Caki2 (cell line): ENCODE results near the gene ADK. TPM values are rescaled to one million over a fixed set of nuclear protein-coding genes. Genes with fewer than 3 reads are reported as not detected.
A peak's percentile ranks its signal among the peaks of the same experiment; 100 is the strongest.
"Not testable (repeated sequence)": the region's sequence is repeated elsewhere in the genome, so short reads cannot be mapped to it uniquely, and the experiment has no call there.

ENCODE experiments used
- DNase-seq: peaks from one replicate; pipeline ENCODE4 v3.0.0-alpha.2; 2015; ENCODE audit warnings: low read depth
- in situ Hi-C: cut with HindIII; loops from 2 replicates; pipeline ENCODE4 v1.10.0; 2016; ENCODE audit warnings: low sequenced_read_pairs, low pct_unique_long_range_greater_than_20kb, mixed read lengths
- total RNA-seq: library from RNA; depleted of rRNA; stranded (reverse); fragments of >200 nt; shearing (Covaris generic); gene quantifications from 2 replicates; pipeline ENCODE4 v1.2.3, GENCODE V29; 2014; ENCODE audit warnings: low replicate concordance

ADK gene
- total RNA-seq, 1 experiment from 2014 or later, result 26.5 TPM

DNA sequence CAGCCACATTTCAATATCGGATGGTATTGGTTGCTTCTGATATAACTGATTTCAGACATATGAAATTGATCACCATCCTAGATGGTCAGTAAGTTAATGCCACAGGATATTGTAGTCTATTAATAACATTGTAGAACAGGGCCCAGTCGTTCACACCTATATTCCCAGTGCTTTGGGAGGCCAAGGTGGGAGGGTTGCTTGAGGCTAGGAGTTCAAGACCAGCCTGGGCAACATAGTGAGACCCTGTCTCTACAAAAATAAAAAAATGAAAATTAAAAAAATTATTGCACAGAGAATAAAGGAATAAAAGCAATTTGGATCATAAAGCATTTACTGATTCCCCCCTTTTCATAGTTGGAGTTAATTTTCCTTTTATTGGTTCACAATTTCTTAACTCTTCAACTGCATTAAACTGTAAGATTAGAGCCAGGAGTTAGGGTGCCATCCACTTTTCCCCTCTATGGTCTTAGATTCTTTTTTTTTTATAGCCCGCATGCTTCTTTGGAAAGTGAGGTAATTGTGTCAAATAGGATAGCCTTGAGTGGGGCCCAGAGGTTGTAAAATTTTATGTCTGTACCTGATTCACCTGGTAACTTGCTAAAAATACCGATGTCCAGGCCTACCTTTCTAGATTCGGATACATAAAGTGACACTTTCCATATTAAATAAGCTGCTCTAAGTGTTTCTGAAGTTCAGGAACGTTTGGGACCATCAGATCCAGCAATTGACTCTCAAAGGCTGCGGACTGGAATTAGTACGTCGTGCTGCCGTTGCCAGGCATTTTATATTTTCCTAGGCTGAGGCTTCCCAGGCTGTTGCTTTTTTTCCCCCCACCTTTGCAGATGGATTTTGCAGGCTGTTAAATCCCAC is 24.7 kb downstream of the ADK start:
- in situ Hi-C loops, result no loop called here
- DNase-seq, result no peak

- peak; percentile 97 for DNase-seq
- in situ Hi-C loops, result no loop called here
Measured at GRCh38 chr10:74176380-74177139, 25.5 kb downstream of the ADK start.

DNA sequence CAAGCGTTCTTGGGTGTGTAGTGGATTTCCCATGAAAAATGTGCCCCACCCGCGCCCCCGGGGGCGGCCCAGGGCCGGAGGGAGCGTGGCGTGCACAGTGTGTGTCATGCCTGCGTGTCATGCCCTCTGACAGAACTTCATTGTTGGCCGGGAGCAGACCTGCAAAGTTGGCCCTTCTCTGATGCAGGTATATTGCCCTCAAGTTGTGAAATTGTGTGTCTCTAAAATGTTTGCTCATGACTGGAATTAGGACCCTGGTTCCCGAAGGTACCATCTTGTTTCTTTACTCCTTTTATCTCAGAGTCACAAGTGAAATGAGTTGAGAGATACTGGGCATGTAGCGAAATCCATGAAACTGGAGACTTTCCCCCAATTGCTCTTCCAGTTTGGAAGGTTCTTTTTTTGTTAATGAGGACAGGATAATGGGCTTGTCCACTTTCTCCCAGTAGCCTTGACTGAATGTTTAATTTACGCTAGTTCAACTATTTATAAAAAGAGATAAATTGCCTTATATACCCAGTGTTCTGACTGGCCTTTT is 26.2 kb downstream of the ADK start:
- no peak for DNase-seq
- in situ Hi-C loops, result no loop called here

- in situ Hi-C loops, result no loop called here
- DNase-seq, result no peak
Measured at GRCh38 chr10:74178042-74178791, 27.2 kb downstream of the ADK start.

- in situ Hi-C loops, result no loop called here
- no peak for DNase-seq
Measured at GRCh38 chr10:74179111-74179710, 28.2 kb downstream of the ADK start.

DNA sequence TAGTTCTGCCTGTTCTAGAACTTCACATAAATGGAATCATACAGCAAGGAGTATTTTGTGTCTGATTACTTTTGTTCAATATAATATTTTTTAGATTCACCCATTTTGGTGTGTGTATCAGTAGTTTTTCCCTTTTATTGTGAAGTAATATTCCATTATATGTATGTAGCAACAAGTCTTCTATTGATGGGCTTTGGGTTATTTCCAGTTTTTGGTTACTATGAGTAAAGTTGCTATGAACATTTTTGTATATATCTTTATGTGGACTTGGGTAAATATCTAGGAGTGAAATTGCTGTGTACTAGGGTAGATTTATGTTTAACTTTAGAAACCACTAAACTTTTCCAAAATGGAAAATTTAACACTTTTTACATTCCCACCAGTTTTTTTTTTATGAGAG is 35.7 kb downstream of the ADK start:
- in situ Hi-C loops, result no loop called here
- no peak for DNase-seq

GRCh38 chr10:74187237-74187636 is 36.2 kb downstream of the ADK start:
- in situ Hi-C loops, result no loop called here
- DNase-seq, result no peak

GRCh38 chr10:74188617-74189016 is 37.6 kb downstream of the ADK start:
- in situ Hi-C loops, result not testable (repeated sequence)

GRCh38 chr10:74189999-74190421 is 39.0 kb downstream of the ADK start:
- in situ Hi-C loops, result no loop called here
- DNase-seq, result peak; percentile 60

More at GRCh38 chr10:74188617-74189016, 37.6 kb downstream of the ADK start:
- not testable (repeated sequence) for DNase-seq

DNA sequence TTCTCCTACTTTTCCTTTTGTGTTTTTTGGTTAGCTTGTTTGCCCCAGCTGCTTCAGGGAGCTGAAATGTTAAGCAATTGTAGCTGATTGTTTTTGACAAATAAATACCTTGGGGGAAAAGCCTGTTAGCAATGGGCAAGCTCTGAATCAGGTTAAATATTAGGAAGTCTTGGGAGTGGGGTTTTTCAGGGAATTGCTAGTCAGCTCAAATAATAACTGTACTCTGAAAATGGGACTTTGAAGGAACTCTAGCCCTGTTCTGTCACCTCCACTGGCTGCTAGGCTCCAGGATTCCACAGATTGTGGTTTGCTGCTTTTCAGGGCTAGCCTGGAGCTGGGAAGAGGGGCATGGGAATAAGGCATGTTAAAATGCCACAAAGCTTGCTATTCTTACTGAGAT is 39.5 kb downstream of the ADK start:
- DNase-seq, result no peak
- in situ Hi-C loops, result no loop called here

DNA sequence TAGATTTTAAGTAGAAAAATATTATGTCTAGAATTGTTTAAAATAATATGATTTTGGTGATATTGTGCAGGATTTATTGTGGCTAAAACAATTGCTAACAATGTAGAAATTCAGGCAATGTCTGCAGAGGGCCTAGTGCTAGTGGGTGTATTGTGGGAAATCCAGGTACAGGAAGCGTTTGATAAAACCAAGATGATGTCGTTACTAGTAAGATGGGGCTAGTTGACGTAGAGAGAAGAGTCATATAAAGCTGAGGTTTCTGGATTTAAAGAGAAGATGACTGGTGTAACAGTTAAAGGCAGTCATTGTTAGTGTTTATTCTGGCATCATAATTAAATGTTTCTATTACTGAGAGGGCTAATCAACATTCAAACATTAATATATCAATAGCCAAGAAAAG is 43.5 kb downstream of the ADK start:
- in situ Hi-C loops, result no loop called here
- DNase-seq, result no peak

GRCh38 chr10:74194999-74195398 is 44.0 kb downstream of the ADK start:
- no peak for DNase-seq
- in situ Hi-C loops, result no loop called here

DNA sequence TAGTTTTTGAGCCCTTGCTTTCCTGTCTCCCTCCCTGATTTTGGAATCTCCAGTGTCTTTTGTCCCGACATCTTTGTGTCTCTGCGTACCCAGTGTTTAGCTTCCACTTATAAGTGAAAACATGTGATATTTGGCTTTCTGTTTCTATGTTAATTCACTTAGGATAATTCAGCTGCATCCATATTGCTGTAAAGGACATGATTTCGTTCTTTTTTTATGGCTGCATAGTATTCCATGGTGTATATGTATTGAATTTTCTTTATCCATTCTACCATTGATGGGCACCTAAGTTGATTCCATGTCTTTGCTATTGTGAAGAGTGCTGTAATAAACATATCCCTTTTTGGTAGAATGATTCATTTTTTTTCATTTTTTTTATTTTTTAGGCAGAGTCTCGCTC is 48.3 kb downstream of the ADK start:
- in situ Hi-C loops, result no loop called here
- DNase-seq, result no peak

DNA sequence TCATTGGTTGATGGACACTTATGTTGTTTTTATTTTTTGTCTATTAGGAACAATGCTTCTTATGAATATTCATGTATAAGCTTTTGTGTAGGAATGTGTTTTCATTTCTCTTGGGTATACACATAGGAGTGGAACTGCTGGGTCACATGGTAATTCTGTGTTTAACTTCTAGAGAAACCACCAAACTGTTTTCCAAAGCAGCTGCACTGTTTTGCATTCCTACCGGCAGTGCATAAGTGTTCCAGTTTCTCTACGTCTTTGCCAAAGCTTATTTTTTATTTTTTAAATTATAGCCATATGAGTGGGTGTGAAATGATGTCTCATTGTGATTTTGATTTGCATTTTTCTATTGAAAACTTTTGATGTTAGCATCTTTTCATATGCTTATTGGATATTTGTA is 51.3 kb downstream of the ADK start:
- in situ Hi-C loops, result no loop called here
- DNase-seq, result no peak

DNA sequence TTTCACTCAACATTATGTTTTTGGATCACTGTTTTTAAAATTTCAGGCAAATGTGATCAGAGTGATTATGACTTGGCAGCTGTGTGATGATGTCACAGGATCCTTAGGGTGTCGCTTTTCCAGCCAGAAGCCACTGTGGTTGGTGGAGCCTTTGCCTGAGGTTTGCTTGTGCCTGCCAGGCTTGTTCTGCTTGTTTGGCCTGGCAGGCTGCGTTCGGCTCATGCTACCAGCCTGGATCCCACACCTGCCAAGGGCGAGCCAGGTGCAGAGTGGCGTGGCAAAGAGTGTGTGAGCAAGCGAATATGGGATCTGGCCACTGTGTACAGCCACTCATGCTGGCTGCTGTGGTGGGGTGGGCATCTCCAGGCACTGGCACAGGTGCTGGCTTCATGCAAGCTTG is 55.7 kb downstream of the ADK start:
- no peak for DNase-seq
- in situ Hi-C loops, result no loop called here

DNA sequence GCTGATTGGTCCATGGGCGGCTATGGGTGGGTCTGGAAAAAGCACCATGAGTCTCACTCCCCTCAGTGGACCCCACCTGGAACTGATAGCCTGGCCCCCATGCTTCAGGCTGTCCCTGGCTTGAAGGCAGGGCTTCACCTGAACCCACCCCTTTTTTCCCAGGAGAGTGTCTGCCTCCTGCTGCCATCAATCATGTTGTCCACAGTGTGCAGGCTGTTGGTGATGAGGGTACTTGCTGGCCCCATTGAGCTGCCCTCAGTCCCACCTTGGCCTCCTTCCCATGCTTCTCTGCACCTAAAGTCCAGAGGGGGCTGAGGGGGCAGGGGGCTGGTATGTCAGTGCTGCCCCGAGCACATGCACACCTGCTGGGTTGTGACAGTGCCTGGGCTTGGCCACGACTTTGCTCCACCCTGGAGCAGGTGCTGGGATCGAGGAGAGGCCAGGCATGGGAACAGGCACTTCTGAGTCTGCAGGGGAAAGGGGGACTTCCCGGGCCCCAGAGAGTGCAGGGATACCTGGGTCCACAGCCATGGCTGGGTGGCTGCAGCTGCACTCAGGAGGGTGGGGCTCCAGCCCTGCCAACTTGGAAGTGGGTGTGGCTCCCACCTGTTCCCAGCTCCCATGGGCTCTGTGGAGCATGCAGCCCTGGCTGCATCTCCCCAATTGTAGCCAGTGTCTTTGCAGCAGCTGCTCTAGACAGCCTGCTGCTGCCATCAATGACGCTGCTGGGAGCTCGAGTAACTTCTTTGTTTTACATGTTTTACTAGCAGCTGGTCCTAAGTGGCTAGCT is 56.9 kb downstream of the ADK start:
- in situ Hi-C loops, result no loop called here
- DNase-seq, result no peak

- DNase-seq, result no peak
- in situ Hi-C loops, result no loop called here
Measured at GRCh38 chr10:74208997-74209396, 58.0 kb downstream of the ADK start.

- in situ Hi-C loops, result no loop called here
- no peak for DNase-seq
Measured at GRCh38 chr10:74213019-74213418, 62.0 kb downstream of the ADK start.
